NCI-H1105 (cell line): ENCODE data around the gene DISP1.

Experiments used
- DNase-seq: peaks from one replicate; lab custom pipeline; 2025; lab: John Stamatoyannopoulos, UW

DISP1 gene

GRCh38 chr1:222861062-222861461 lies 46.2 kb downstream of the DISP1 start:
- DNase-seq = no peak
